Measurements from ENCODE around the gene LRRN2.

GRCh38 chr1:204630132-204630905, 55.2 kb downstream of the LRRN2 start:
- TF ChIP-seq CTCF (IDR thresholded peaks at IDR 0.05; ENCODE audit: low read depth, low read length) = no peak
- no peak for TF ChIP-seq POLR2A (IDR thresholded peaks at IDR 0.05; ENCODE audit: extremely low read depth, insufficient read length)
- TF ChIP-seq MYC (IDR thresholded peaks at IDR 0.05; ENCODE audit: low read depth, low read length) = no peak
